Measurements from ENCODE around the gene HOXA6.
A peak's percentile ranks its signal among the peaks of the same experiment; 100 is the strongest.

Gene HOXA6

DNA sequence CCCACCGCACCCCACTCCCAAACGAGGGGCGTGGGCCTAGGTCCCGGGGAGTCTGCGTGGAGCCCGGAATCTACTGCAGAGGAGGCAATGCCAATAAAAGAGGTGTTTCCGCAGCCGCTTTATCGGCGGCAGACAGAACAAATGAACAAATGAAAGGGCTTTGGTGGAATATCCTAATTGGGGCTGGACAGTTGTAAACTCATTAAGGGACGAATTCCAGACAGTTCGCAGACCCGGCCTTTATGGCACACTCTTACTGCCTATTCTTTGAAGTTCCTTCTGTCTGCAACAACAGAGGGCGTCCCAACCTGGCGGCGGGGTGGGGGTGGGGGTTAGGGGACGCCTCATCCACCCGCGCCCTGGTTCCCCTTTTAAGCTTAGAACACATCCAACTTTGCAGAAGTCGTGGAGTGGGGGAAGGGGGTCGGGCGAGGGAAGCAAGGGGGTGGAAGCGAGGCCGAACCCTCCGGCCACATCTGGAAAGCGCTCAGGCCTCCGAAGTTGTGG, 13.7 kb upstream of the HOXA6 start:
- no peak for DNase-seq

DNA sequence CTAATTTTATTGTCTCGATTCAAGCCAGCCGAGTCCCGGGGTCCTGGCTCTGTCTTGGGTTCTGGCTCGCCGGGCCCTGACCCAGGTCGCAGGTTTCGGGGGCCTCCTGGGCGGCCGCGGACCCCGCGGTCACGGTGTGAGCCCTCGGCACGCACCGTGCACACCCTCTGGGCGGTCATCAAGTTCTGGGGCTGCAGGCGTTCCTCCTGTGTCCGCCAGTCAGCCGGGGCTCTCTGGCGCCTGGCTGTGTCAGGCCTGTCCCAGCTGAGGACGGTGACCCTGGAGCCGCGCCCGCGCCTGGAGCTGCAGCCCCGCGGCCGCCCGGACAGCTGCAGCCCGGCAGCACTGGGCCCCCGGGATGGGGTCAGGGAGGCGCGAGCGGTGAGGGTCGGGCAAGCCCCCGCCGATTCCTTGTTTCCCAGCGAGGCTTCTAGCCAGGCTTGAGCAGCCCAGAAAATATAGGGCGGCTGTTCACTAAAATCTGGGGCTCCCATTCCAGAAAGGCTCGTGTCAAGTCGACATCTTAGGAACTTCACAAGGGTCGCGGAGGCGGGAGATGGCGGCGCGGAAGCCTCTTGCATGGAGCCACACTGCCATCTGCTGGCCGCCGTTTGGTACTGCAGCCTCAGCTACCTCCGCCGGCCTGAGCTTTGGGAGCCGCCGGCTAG, 13.1 kb upstream of the HOXA6 start:
- DNase-seq, result peak; percentile 88

DNA sequence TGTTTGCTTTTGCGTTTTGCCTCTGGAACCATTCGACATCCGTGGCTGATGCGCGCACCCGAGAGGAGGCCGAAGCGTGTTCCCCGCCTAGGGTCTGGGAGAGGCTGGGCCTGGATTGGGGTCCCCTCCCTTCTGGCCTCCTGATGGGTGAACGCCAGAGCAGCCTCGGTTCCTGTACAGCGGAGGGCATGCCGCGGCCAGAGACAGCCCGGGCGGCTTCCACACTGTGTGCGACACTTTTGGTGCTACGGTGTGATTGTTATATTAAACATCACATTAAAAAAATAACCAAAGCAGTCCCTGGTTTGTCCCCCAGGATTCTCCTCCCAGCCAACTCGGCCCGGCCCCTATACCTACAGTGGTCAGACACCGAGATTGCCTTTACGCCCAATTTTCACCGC, 12.6 kb upstream of the HOXA6 start:
- DNase-seq, result no peak

DNA sequence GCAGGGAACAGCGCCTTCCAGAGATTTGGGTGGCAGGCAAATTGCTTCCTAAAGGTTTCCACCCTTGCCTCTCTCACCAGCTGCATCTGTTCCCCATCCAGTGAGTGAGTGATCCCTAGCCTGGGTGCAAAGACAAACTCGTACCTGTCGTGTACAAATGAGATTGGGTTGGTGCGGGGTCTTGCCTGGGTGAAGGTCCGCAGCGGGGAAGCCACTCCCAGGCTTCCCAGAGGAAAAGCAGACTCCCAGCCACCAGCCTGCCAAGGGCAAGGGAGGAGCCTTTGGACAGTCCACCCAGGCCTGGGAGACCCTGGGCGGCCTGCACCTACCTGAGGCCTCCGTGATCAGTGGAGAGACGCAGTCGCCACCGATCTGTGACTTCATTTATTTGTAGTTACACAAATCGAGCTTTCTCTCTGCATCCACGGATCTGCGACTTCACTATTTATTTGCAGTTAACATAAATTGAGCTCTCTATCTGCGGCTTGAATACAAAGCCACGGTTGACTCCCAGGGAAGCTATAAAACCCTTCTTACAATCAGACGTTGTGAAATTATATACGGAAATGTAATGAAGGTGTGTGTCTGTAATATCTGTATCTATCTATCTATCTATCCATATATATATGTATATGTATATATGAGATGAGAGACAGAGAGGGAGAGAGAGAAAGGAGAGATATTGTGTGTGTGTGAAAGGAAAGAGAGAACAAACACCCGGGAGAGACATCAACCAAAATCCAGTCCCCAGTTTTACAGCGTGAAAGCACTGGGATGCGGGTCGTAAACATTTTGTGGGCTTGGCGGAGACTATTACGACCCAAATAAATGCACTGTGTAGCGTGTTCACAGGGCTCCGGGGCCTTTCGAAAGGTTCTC, 11.9 kb upstream of the HOXA6 start:
- no peak for DNase-seq

DNA sequence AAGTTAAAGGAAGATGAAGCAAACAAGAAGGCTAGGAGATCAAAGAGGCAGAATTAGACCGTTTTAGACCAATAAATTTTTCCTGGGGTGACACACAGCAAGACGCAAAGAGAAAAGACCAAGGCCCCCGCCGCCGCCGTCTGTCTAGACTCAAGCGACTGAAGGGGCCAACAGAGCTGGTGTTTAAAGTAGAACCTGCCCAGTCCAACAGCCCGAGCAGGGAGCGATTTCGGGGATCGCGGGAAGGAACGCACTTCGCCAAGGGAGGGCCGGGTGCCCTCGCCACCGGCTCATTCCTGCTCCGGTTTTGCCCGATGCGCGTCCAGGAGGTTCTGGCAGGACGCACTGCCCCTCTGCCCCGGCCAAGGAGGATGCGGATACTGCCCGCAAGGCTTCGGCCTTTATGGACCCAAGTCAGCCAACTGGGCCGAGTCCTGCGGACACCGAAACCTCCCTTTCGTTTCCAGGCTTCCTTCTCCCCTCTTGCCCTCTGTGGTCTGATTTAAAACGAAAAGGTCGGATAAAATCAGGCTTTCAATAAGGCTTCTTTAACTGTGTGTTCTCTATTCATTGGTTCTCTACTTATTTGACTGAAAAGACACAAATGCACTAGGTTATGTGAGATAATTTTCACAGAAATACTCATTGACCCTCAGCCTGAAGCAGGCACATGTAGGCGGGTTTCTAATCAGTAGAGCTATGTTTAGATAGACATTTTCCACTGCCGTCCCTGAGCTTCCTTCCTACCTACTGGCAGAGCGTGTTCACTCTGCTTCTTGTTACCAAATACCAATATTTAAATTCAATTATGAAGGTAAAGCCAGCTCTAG, 11.1 kb upstream of the HOXA6 start:
- DNase-seq, result no peak

DNA sequence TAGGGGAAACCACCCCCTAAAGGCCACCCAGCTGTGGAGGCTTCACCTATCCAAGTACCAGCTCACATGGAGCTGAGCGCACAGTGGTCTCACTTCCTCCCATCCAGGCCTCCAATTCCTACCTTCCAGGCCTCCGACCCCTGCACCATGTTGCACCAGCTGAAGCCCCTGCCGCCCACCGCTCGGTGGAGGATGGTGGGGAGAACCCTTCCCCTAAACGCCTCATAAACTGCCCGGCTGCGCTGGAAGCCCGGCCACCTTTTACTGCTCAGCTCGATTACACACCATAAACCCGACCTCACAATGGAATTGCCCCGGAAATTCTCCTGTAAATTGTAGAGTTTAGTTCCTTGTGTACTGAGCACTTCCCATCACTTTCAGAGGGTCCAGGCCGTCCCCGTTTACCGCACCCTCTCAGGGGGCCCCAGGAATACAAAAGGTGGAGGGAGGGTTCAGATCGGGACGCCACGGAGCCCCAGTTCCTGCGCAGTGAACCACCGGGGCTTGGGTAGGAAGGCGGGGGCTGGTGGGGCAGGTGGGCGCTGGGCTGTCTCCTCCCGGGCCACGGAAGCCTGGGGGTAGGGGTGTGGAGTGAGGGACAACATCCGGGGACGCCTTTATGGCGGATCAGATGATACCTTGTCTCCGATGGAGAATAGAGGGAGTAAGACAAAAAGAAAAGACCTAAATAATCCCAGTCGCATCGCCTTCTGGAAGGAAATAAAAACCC, 10.3 kb upstream of the HOXA6 start:
- no peak for DNase-seq

DNA sequence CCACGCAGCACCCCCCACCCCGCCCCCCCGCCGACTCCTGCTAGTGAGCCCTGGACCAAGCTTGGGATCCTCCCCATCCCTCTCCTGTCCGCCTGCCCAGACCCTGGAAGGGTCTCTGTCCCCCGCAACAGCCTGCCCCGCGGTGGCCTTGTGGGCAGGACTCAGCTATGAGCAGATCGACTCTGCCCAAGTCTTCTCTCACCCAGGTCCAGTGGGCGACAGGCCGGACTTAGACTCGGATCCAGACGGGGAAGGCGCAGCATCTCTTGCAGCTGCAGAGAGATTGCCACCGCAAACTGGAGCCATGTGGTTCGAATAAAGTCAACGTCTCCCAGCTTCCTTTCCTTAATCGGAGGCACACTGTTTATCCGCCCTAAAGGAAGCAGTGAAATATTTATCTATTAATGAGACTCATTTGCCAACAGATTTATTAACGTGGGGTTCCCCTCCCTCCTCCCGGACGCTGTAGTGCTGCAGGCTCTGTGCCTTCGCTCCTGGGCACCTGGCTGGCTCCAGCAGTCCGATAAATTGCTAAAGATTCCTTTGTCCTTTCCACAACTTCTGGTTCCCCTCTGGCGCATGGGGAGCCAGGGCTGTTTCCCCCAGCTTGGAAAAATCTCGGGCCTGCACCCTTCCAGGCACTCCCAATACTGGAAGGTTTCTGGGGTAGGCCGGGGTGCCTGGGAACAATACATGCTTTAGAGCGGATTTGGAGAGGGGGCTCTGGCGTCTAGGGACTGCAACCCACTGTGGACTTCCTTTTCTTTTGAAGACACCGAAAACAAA, 9.5 kb upstream of the HOXA6 start:
- no peak for DNase-seq

DNA sequence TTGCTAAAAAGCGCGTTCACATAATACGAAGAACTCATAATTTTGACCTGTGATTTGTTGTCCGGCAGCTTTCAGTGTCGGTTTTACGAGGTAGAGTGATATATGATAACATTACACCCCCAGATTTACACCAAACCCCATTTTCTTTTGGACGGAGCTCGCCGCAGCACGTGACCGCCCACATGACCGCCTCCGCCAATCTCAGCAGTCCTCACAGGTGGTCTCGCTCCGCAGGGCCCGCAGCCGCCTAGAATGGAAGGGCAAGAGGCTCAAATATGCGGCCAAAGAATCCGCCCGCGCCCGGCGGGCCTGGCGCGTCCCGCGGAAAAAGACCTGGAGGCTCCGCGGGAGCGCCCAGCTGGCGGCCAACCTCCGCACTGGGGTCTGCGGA, 8.9 kb upstream of the HOXA6 start, which contains the start of gene HOXA7:
HOXA7 (minus strand) TSS at position 168 of the 391 bp plus-strand sequence; CDS start at position 38, 130 bp downstream.
- no peak for DNase-seq

DNA sequence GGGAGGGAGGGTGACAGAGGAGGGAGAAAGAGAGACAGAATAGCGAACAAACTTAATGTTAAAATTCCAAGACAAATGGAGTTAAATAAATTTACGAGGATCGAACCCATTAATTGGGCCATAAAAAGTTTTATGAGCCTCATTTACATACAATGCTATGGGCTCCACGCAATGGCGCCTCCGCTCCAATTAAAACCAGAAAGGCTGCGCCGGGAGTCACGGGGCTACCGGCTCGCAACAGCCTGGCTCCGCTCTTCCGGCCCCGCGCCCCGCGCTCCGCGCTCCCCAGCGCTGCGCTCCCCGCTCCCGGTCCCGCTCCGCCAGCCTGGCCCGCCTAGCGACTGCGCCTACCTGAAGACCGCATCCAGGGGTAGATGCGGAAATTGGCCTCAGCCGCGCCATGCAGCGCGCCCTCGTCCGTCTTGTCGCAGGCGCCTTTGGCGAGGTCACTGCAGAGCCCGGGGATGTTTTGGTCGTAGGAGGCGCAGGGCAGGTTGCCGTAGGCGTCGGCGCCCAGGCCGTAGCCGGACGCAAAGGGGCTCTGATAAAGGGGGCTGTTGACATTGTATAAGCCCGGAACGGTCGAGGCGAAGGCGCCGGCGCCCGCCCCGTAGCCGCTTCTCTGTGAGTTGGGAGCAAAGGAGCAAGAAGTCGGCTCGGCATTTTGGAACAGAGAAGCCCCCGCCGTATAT, 8.4 kb upstream of the HOXA6 start:
- DNase-seq, result no peak

DNA sequence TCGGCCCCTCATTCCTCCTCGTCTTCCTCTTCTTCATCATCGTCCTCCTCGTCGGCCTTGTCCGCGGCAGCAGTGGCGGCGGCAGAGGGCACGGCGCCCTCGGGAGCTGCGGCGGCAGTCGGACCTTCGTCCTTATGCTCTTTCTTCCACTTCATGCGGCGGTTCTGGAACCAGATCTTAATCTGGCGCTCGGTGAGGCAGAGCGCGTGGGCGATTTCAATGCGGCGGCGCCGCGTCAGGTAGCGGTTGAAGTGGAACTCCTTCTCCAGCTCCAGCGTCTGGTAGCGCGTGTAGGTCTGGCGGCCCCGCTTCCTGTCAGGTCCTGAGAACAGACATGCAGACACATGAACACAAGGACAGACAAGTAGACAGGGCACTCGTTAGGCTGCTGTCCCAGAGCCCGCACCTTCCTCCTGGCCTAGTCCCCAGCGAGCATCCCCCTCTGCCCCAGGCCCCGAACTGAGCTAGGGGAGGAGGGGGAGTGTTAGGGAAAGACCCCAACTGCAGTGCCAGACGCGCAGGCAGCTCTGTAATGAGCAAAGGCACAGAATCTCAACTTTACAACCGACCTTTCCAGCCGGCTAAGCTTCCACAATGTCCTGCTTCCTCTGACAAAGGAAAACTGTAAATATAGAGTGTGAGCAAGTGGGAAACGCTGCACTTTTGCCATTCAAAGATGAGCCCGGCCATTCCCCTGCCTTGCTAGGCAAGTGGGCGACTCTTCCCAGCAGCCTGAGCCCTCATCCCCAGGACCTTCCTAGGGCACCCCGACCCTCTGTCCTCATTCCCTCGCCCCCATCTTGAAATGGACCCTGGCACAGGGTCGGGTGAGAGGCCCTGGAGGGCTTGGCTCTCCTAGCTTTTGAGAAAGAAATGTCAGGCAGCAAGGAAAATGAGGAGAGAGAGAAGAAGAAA, 7.6 kb upstream of the HOXA6 start:
- peak in 1 of 2 experiments; percentile 49 for DNase-seq

DNA sequence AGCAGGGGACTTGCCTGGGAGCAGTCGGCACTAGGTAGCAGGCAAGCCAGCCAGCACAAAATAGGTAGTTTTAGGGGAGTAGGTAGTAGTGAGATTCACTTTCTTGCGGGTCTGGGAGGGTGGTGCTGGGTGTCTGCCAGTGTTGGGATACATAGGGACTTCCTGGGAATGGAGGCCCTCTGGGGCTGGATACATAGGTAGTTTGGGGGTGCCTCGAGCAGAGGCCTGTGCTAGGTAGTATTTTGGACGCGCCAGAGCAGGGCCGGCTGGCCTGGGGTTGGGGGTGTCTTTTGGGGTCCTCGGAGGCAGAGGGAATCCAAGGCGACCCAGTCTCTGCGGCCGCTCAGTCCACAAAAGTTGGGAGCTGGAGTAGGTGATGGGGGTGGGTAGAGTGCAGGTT, 6.8 kb upstream of the HOXA6 start:
- DNase-seq, result no peak

DNA sequence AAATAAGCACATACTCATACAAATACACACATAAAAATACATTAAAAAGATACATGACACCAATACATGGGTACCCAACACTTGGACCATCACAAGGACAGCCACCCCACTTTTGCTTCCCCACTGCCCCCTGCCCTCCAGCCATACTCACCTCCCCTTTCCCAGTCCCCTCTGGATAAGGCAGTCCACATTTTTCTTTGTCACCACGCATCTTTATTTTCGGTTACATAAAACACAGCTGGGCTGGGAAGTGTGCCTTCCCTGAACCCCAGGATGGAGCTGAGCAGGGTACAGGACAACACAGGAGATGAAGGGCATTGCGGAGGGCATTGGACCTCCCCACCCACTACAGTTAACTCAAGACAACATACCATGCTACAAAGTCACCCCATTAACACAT, 6.0 kb upstream of the HOXA6 start:
- DNase-seq, result no peak

DNA sequence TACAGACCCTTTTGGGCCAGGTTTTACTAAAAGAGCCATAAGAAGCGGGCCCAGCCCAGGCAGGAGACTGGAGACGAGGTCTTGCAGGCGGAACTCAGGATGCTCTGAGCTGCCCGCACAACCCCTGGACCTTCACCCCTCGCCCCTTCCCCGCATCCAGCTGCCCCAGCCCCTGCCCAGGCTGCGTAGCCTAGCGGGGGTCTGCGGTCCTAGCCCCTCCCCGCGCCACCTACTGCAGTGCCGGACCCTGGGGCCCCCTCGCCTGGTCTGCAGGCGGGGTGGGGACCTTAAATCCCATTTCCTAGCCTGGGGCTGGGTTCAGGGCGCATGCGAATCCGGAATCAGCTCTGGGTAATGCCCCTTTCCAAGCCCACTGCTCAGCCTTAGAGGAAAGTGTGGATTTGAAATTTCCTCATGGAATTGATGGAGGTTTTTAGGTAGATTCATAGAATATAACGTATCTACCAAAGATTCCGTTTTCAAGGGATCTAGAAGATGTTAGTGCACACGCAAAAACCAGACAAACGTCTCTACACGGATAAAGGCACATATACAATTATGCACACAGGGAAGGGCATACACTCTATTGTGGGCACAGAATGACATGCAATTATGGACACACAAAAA, 5.4 kb upstream of the HOXA6 start:
- no peak for DNase-seq

DNA sequence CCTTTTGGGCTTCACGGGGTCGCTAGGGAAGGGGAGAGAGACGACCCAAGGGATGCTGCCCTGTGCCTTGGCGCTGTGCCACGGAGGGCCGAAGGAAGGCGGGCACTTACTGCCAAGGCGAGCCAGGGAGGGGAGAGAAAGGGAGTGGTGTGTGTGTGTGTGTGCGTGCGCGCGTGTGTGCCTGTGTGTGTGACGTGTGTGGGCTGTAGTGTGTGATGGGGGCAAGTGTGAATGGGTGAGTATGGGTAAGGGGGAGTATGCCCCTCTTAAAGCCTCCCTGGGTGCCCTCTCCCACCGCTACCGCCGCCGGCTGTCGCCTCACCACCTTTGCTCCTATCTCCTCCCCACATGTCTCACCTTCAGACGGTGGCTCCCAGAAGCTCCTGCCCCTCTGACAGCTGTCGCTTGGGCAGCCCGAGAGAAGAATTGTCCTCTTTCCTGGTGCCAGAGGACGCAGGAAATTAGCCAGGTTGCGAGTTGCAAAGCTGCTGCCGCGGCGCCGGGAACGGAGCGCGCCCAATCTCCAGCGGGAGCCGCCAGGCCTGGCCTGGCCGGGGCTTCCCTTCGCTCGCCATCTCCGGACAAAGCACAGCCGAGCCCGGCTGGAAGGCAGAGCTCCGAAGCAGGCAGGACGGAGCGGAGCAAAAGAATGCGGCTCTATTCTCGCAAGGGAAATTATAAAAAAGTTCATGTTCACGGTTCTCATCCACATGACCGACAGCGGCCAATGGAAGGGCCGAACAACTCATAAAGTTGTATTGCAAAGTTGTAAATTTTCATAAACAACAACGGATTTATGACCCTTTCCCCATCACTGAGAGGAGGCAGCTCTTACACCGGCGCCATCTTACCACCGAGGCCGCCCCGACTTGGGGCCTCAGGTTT, 4.6 kb upstream of the HOXA6 start, which contains the start of gene HOXA3:
HOXA3 (minus strand) TSS at position 653 of the 885 bp plus-strand sequence. CDS start 41,943 bp downstream, outside the sequence.
- DNase-seq, result peak in 1 of 2 experiments; percentile 11

DNA sequence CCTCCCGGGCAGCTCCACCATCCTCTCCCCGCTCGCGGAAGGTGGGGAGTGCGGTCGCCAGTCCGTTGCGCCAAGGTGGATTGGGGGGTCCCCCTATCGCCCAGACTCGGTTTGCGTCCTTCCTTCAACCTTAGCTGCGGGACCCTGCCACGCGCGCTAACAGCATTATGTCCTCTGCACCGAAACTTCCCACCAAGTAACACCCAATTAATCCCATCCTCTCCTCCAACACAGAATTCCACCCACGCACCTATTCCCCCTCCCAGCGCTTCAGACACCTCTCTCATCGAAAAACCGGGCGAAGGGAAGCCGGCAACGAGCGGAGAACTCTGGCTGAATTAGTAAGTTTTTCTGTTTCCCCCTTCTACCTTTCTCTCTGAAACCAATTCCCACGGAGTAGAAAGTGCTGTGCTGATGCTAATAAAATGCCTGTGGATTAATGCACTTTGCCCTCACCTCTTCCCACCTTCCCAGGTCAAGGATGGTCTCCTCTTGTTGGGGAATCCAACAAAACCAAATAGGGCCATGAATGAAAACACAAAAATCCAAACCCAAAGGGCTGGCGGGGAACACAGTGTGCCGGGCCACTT, 3.9 kb upstream of the HOXA6 start:
- no peak for DNase-seq

DNA sequence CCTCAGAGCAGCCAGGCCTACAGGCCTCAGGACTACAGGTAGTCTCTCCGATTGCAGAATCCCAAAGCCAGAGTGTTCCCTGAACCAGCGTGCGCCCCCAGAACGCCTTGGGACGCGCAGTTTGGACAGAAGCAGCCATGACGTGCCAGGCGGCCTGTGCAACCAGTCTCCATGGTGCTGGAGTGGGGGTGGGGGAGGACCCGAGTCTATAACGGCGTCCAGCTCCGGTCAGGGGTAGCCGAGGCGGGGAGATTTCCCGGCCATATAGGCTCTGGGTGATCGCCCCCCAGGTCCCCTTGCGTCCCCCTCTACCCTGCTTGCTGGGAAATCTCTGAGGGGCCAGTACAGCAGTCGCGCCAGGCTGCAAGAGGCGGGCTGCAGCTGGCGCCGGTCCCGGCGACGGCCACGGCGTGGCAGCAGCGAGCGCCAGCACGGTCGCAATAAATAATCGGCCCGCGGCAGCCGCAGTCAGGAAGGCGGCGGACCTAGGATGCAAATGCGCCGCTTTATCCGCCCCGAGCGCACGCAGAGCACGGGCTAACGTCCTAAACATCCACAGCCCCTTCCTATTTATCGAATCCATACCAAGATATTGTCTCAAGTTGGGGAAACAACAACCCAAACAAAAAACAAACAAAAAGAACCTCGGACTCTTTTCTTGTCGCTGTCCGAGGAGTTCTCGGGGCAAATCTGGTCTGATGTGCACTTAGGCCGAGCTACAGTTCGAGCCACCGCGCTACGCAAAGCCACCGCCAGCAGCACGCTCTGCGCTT, 3.2 kb upstream of the HOXA6 start:
- peak; percentile 69 to 70 for DNase-seq

All from activated CD4-positive, alpha-beta T cell treated with anti-CD3 and anti-CD28 coated beads, Interleukin-2, amount 50 U/mL, for 48 hours (primary cell).